Osteocyte (in vitro differentiated cells): Measurements from ENCODE around the gene FIGN. TPM values are rescaled to one million over a fixed set of nuclear protein-coding genes. Genes with fewer than 3 reads are reported as not detected.

ENCODE experiments used
- DNase-seq: peaks from one replicate; pipeline ENCODE4 v3.0.0; 2021; ENCODE audit warnings: mixed read lengths; ENCODE audit not compliant: unreplicated experiment; ENCODE audit errors: extremely low spot score
- H3K27ac Mint-ChIP-seq: one replicate; pipeline ENCODE4 v1.8.0; 2021; ENCODE audit warnings: mild to moderate bottlenecking, mixed read lengths; ENCODE audit not compliant: unreplicated experiment
- H3K27me3 Mint-ChIP-seq: one replicate; pipeline ENCODE4 v1.8.0; 2021; ENCODE audit warnings: mixed read lengths; ENCODE audit not compliant: unreplicated experiment
- H3K36me3 Mint-ChIP-seq: one replicate; pipeline ENCODE4 v1.8.0; 2021; ENCODE audit warnings: mixed read lengths; ENCODE audit not compliant: unreplicated experiment
- H3K4me1 Mint-ChIP-seq: one replicate; pipeline ENCODE4 v1.8.0; 2021; ENCODE audit warnings: mixed read lengths; ENCODE audit not compliant: unreplicated experiment
- H3K4me3 Mint-ChIP-seq: one replicate; pipeline ENCODE4 v1.8.0; 2021; ENCODE audit warnings: mild to moderate bottlenecking, moderate library complexity, mixed read lengths; ENCODE audit not compliant: unreplicated experiment
- H3K9me3 Mint-ChIP-seq: one replicate; pipeline ENCODE4 v1.8.0; 2021; ENCODE audit warnings: mixed read lengths; ENCODE audit not compliant: unreplicated experiment
- CTCF ChIP-seq: fragments of 200-600 bp; sonication (generic); IDR thresholded peaks from 2 replicates; pipeline ENCODE4 v1.5.0; 2021; ENCODE audit warnings: antibody characterized with exemption, mild to moderate bottlenecking, moderate library complexity
- total RNA-seq: library from RNA; stranded (reverse); gene quantifications from 2 replicates; pipeline ENCODE4 v1.2.1, GENCODE V29; 2021

Gene FIGN
- total RNA-seq, 1 donor from 2014 or later: 37.7 TPM

GRCh38 chr2:163741435-163741834 lies 5.6 kb upstream of the FIGN start:
- no peak overlapping the region for H3K27ac Mint-ChIP-seq
- H3K9me3 Mint-ChIP-seq: no peaks in the 10 kb centered on the region
- H3K36me3 Mint-ChIP-seq: no peaks in the 10 kb centered on the region
- DNase-seq: no peak
- no peak for TF ChIP-seq CTCF
- peaks cover 2% of the 10 kb centered on the region for H3K27me3 Mint-ChIP-seq
- no peak overlapping the region for H3K4me3 Mint-ChIP-seq
- peaks cover 6% of the 10 kb centered on the region for H3K4me1 Mint-ChIP-seq

GRCh38 chr2:163737563-163737962 lies 1.8 kb upstream of the FIGN start:
- TF ChIP-seq CTCF: no peak
- Mint-ChIP-seq H3K4me1 (peaks cover 10% of the 10 kb centered on the region), H3K36me3 (no peaks in the 10 kb centered on the region), H3K27ac (no peak overlapping the region), H3K9me3 (no peaks in the 10 kb centered on the region), H3K4me3 (peak overlapping the region; percentile 79), H3K27me3 (peaks cover 2% of the 10 kb centered on the region)
- no peak for DNase-seq

GRCh38 chr2:163737190-163737439 lies 1.3 kb upstream of the FIGN start:
- no peaks in the 10 kb centered on the region for H3K36me3 Mint-ChIP-seq
- peaks cover 13% of the 10 kb centered on the region for H3K4me1 Mint-ChIP-seq
- no peak for TF ChIP-seq CTCF
- no peak for DNase-seq
- peak overlapping the region; percentile 90 for H3K27ac Mint-ChIP-seq
- H3K27me3 Mint-ChIP-seq: peaks cover 2% of the 10 kb centered on the region
- peak overlapping the region; percentile 79 for H3K4me3 Mint-ChIP-seq
- H3K9me3 Mint-ChIP-seq: no peaks in the 10 kb centered on the region

GRCh38 chr2:163736433-163737189 lies 803 bp upstream of the FIGN start:
- Mint-ChIP-seq H3K36me3 (no peaks in the 10 kb centered on the region), H3K27ac (peak overlapping the region; percentile 96), H3K27me3 (peaks cover 2% of the 10 kb centered on the region), H3K4me1 (peaks cover 19% of the 10 kb centered on the region), H3K9me3 (no peaks in the 10 kb centered on the region), H3K4me3 (peak overlapping the region; percentile 79)
- TF ChIP-seq CTCF: peak; percentile 42
- peak; percentile 86 for DNase-seq

- Mint-ChIP-seq H3K4me1 (peaks cover 34% of the 10 kb centered on the region), H3K27ac (peak overlapping the region; percentile 96), H3K27me3 (peaks cover 2% of the 10 kb centered on the region), H3K9me3 (no peaks in the 10 kb centered on the region), H3K36me3 (no peaks in the 10 kb centered on the region), H3K4me3 (peak overlapping the region; percentile 88)
- no peak for DNase-seq
- TF ChIP-seq CTCF: no peak
Observed at GRCh38 chr2:163734881-163735684, 725 bp downstream of the FIGN start.
